ENCODE measurements around the gene CDH8.

The CDH8 gene

GRCh38 chr16:61836804-61837393 is 199.3 kb downstream of the CDH8 start:
- TF ChIP-seq, protein P1, sequence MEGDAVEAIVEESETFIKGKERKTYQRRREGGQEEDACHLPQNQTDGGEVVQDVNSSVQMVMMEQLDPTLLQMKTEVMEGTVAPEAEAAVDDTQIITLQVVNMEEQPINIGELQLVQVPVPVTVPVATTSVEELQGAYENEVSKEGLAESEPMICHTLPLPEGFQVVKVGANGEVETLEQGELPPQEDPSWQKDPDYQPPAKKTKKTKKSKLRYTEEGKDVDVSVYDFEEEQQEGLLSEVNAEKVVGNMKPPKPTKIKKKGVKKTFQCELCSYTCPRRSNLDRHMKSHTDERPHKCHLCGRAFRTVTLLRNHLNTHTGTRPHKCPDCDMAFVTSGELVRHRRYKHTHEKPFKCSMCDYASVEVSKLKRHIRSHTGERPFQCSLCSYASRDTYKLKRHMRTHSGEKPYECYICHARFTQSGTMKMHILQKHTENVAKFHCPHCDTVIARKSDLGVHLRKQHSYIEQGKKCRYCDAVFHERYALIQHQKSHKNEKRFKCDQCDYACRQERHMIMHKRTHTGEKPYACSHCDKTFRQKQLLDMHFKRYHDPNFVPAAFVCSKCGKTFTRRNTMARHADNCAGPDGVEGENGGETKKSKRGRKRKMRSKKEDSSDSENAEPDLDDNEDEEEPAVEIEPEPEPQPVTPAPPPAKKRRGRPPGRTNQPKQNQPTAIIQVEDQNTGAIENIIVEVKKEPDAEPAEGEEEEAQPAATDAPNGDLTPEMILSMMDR (IDR thresholded peaks at IDR 0.05), result no peak

GRCh38 chr16:61834082-61834481 is 202.2 kb downstream of the CDH8 start:
- TF ChIP-seq, protein P1 (IDR thresholded peaks at IDR 0.05), result no peak

DNA sequence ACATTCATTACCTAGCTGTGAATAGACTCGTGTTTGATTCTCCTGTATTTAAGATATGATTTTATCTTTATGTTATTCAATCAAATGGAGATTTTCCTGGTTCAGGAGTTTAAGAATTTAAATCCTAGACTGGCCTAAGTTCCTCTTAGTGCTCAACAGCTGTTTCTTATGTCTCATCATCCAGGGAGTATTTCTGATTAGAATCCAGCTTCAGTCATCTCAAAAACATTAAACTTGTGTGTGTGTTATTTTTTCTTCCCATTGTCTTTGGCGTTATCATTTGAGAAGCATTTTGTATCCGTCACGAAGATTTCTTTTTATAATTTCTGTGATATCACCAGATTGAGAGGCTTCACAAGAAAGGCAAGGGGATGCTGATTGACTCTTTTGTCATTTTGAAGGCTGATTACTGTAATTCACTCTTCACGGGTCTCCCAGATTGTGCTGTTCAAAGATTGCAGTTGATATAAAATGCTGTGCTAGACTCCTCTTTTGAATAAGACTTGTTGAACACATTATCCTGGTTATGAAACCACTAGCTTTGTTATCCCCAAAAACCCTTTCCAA is 204.8 kb downstream of the CDH8 start:
- TF ChIP-seq, protein P1 (IDR thresholded peaks at IDR 0.05), result no peak

- TF ChIP-seq, protein P1 (IDR thresholded peaks at IDR 0.05), result no peak
Observed at GRCh38 chr16:61829631-61830030, 206.6 kb downstream of the CDH8 start.

- TF ChIP-seq, protein P1 (IDR thresholded peaks at IDR 0.05), result no peak
Observed at GRCh38 chr16:61823326-61823725, 212.9 kb downstream of the CDH8 start.

GRCh38 chr16:61820820-61821219 is 215.4 kb downstream of the CDH8 start:
- TF ChIP-seq, protein P1 (IDR thresholded peaks at IDR 0.05), result no peak

DNA sequence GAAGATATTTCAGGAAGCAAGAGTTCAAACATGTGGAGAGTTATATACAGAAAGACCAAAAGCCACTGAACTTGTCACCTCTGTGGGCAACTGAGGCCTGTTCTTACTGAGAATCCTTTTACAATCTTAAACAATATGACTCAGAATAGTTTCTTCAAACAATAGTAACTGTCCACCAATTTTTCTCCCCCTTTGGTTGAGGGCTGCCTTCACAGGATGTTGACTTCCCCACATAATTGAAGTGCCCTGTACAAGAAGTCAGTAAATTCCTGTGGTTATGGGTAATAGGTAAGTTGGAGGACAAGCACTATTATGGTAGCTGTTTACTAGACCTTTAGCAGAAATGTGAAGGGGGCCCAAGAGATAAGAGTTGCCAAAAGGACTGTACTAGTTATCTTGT is 215.8 kb downstream of the CDH8 start:
- TF ChIP-seq, protein P1 (IDR thresholded peaks at IDR 0.05), result no peak

DNA sequence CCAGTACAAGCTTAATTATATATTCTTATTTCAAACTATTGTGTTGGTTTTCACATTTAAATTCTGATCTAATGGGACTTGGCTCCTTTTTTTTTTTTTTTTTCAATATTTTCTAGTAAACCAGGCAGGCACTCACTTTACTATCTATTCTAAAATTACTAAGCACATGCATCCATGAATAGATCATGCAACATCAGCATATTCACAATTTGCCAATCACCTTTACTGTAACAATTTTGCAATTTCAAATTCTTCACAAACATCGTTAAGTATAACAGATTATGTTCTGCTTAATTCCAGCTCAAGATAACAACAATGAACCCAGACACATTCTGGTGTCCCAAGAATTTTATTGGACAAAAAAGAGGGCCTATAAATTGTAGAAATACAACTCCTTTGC is 217.4 kb downstream of the CDH8 start:
- TF ChIP-seq, protein P1 (IDR thresholded peaks at IDR 0.05), result no peak
